ENCODE data around the gene C1QTNF6.

DNA sequence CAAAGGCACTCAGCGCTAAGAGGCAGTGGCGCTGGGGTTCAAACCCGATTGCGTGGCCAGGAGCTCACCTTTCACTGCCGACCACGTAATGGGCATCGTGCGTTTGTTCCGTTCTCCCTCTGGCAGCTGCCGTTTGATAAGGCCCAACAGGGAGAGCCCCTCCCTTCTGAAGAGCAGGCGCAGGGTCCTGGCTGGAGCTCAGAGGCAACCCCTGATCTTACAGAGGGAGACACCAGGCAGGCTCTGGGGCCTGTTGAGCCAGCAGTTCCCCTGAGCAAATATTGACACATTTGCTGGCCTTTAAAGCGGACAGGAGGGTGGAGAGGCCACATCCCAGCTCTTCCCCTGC, 11.7 kb upstream of the C1QTNF6 start:
- TF ChIP-seq, protein P1, sequence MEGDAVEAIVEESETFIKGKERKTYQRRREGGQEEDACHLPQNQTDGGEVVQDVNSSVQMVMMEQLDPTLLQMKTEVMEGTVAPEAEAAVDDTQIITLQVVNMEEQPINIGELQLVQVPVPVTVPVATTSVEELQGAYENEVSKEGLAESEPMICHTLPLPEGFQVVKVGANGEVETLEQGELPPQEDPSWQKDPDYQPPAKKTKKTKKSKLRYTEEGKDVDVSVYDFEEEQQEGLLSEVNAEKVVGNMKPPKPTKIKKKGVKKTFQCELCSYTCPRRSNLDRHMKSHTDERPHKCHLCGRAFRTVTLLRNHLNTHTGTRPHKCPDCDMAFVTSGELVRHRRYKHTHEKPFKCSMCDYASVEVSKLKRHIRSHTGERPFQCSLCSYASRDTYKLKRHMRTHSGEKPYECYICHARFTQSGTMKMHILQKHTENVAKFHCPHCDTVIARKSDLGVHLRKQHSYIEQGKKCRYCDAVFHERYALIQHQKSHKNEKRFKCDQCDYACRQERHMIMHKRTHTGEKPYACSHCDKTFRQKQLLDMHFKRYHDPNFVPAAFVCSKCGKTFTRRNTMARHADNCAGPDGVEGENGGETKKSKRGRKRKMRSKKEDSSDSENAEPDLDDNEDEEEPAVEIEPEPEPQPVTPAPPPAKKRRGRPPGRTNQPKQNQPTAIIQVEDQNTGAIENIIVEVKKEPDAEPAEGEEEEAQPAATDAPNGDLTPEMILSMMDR (conservative IDR thresholded peaks at IDR 0.05 in 1 of 2, IDR thresholded peaks at IDR 0.05 in 1 of 2; ENCODE audit: extremely low read depth in 1 of 2, insufficient read depth in 1 of 2, low read depth in 1 of 2, low read length in 2 of 2) = no peak
- TF ChIP-seq EZH2 (IDR thresholded peaks at IDR 0.05; ENCODE audit: borderline replicate concordance, low read length) = no peak
